GM18909 (cell line): ENCODE measurements around the gene ERC2.

Experiments
- ATAC-seq: cut with Tn5 transposase; IDR thresholded peaks from one replicate; pipeline ENCODE4 v1.9.1; 2021; ENCODE audit warnings: mild to moderate bottlenecking; ENCODE audit not compliant: unreplicated experiment, poor library complexity

ERC2 gene

DNA sequence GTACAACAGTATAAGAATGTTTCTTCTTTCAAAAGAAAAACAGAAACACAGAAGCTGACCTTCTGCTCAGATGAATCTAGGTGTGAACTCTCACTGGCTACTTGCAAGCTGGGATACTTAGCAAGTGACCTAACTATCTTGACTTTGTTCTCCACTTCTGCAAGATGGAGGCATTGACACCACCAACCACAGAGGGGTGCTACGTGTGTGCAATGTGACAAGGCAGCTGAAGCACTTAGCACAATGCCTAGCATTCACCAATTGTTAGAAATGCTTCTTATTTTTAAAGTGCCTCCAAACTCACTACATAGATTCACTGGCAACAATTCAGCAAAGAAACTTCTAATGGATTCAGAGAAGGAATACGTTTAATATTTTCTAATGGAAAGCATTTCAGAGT lies 649.8 kb downstream of the ERC2 start:
- no peak for ATAC-seq

DNA sequence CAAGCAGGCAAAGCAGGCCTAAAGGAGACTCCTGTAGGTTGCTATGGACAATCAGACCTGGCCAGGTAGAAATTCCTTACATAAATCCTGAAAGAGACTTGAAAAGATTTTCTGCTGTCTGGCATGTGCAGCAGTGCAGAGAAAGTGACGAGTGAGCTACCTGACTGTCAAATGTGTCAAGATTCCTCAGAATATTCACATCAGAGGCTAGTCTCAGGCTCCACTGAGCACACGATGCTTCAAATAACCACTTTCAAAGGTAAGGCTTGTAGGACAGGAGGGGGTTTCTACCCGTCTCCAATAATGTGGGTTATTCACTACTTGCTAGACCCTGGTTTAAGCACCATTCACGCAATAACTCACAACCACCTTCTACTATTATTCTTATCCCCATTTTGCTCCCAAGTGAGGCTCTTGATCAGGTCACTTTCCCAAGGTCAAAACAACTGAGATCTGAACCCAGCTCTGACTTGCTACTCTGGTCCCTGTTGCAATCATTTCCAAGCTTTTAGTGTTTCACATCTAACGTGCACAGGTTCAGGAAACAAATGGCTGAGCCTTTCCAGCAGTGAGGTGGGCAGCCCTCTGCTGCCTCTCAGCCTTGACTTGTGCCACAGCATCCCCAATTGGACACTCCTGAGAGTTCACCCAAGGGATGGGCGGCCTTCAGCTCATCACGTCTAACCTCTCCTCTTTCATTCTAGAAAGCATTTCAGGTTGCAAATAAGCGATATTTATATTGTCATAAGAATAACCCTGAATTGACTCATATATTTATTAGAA lies 651.3 kb downstream of the ERC2 start:
- no peak for ATAC-seq

DNA sequence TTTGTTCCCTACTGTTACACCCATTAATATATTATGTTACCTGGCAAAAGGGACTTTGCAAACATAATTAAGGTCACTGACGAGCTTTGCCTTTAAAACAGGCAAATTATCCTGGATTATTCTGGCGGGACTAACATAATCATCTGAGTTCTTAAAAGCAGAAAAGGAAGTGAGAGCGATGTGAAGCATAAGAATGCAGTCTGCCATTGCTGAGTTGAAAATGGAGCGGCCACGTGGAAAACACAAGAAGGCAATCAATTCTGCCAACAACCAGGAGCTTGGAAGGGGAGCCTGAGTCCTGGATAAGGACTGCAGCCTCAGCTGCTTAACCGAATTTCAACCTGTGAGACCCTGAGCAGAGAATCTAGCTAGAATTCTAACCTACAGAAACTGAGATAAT lies 653.0 kb downstream of the ERC2 start:
- no peak for ATAC-seq

DNA sequence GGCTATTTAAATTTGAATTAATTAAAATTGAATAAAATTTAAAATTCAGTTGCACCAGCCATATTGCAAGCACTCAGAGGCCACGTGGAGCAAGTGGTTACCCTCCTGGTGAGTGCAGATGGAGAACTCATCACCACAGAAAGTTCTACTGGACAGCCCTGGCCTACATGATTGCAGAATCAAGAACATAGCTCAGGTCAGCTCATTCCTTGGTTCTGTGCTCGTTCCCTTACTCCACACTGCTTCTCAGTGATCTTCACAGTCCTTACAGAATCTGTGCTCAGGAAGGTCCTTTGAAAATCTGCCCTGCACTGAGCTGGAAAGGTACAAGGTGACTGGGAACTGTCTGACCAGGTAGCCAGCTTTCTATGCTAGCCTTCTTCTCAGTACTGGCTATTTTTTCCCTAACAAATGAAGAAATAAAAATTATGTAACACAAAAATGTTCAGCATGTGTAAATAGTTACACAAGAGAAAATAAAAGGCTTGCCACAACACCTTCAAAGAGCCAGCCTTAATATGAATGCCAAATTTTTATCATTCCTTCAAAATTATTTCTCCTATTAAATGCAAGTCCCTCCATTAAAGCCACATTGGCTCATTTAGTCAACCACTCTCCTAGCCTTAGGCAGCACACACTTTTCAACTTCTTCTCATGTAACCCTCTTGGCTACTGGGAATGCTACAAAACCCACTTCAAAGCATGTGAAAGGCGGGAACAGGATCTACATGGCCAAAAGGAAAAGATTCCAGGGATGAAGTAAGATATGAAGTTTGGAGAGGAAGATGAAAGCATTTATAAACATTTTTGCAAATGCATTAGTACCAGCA lies 654.8 kb downstream of the ERC2 start:
- no peak for ATAC-seq

DNA sequence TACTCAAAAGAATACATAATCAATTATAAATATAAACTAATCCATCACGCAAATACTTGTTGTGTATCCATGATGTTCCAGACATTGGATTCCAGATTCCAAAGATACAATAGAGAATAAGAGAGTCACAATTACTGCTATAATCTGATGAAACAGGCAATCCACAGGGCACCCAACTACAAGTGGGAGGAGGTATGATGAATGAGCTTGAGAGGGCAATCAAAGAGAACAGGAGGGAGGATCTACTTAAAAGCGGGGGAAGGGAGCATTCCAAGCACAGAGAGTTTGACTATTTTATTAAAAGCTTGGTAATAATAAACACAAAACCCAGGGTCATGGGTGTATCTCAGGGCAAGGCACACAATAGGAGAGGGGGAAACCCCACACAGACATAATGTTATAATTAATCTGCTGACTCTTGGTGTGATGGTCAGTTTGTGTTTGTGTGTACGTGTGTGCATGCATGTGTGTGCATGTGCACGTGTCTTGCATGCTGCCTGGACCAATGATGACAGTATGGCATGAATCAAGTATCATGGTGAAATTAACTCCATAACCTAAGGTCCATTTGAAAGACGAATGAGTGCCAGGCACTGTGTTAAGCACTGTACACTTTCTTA lies 655.8 kb downstream of the ERC2 start:
- ATAC-seq: no peak

DNA sequence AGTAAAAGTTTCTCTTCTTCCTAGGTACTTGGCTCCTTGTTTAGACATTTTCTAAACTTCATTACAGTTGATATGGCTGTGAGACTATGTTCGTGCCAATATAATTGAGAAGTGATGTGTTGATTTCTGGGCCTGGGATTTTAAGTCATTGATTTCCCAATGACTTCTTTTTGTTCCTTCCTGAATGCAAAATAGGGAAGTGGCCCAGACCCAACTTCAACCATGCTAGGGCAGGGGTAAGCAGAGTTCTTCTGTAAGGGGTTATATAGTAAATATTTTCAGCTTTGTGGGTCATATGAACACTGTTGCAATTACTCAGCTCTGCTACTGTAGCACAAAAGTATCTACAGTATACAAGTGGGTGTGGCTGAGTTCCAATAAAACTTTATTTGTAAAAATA lies 661.1 kb downstream of the ERC2 start:
- ATAC-seq: no peak

DNA sequence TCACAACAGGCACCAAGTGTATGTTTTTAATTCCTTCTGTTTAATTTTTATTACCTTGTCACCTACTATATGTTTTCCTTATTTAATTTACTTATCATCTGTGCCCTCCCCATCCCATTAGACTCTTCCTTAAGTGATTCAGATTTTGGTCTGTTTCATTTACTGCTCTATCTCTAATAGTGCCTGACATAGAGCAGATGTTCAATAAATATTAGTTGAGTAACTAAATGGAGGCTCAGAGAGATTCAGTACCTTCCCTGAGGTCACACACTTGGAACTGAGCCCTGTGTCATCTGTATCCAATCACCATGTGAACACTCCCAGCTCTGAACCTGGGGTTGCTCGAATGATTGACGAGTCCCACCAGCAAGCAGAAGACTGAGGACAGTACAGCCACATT lies 663.1 kb downstream of the ERC2 start:
- ATAC-seq: no peak

DNA sequence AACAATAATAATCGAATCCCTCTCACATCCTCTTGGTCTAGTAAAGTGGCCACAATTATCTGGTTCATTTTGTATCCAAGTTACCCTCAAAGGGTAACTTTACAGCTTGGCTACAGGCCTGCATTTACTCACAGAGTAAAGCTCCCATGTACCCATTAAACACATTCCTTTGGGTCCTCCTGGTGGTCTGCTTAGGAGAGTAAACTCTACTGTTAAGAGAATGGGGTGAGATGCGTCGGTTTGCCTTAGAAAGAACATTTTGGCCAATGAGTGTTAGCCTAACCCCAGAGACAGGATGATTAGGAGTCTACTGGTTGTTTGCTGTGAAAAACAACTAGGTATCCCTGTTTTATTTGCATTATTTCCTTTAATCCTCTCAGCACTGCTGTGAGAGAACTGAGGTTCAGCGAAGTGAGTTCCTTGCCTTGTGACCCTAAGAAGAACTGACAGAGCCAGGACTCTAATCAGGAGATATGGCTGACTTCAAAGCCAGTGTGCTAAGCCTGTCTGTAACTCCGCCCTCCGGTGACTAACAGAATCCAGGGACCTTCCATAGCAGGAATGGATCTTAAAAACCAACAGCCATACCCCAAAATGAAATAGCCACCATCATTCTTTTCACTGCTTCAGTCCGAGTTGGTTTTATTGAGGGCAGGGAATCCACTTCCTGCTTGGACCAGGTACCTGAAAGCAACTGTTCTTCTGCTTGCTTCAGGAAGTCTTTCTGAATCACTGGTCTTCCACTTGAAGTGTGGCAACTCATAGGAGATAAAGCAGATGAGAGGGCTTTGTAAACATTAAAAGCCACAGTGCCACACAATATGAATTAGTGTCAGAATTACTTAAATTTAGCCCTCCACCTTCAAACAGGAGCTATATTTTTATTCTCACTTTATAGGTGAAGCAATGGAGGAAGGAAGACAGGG lies 663.8 kb downstream of the ERC2 start:
- ATAC-seq: no peak

DNA sequence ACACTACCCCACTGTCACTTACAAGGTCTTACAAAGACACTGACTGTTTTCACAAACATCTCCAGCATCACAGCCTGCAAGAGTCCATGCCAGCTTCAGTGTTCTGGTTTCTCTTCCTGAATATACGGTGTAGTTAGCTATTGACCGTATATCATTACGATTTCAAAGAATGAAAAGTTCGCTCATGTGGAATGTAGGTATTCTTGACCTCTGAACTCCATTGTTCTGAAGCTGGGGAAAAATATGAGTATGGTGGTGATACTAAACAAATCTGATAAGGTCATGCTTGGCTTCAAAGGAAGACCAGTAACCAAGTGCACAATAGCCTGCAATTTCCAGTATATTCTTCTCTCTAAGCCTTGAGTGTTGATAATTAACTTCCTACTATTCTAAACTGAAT lies 665.5 kb downstream of the ERC2 start:
- ATAC-seq: no peak

DNA sequence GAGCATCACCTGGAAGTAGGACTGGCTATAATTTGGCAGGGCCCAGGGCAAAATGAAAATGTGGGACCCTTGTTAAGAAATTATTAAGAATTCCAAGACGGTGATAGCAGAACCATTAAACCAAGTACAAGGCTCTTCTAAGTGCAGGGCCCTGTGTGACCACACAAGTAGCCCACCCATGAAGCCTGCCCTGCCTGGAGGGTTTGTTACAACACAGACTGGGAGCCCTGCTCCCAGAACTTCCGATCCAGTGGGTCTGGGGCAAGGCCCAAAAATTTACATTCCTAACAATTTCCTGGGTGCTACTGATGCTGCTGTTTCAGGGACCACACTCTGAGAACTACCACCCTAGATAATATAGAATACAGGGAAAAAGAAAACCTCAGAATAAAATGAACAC lies 666.6 kb downstream of the ERC2 start:
- no peak for ATAC-seq

DNA sequence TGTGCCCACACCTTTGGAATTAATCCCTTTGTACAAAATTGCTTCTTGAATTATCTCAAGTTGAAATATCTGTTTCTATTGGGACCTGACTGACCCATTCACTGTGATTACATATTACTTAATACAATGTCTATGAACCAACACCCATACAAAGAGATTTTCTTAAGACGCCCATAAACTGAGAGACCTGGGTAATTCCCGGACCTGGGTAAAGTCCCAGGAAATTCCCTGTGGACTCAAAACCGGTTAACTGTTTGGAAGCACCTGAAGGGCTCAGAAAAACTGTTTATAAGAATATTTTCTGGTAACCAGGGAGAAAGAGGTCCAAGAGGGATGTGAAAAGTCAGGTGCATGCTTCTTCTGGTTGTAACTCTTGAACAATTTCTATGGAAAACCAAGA lies 667.2 kb downstream of the ERC2 start:
- no peak for ATAC-seq

DNA sequence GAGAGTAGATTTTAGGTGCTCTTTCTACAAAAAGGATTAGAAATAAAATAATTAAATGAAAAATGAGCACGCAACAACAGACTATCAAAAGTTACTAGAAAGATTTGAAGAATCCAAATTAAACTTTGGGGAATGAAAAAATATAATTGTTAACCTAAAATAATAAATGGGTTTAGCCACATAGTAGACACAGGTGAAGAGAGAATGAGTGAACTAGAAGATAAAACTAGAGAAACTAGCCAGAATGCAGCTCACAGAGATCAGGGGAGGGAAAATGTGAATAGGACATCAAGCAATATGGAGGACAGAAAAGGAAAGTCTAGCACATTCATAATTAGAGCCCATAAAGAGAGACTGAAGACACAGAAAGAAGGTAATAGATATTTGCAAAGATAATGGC lies 670.5 kb downstream of the ERC2 start:
- ATAC-seq: no peak

DNA sequence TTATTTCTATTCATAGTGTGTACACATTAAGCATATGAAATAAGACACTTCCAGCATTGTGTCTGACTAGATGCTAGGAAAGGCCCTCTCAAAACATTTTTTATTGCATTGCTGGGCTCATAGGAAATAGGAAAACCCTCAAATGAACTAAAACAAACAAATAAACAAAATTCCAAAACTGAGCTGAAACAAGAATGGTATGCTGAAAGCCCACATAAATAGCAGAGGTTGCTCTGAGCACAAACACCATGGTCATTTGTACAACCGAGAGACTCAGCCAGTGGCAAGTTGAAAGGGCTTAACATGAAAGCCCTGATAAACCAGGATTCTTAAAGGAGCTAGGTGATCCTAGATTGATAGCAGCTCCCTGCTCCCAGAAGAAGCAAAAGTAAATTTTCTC lies 671.2 kb downstream of the ERC2 start:
- ATAC-seq: no peak

DNA sequence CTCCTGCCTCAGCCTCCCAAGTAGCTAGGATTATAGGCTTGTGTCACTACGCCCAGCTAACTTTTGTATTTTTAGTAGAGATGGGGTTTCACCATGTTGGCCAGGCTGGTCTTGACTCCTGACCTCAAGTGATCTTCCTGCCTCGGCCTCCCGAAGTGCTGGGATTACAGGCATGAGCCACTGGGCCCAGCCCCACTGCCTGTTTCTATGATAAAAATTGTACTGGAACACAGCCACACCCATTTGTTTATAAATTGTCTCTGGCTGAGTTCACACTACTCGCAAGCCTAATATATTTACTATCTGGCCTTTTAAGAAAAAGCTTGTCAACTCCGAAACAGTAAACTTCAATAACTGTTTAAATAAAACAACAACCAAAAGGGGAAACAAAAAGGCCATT lies 671.7 kb downstream of the ERC2 start:
- no peak for ATAC-seq

DNA sequence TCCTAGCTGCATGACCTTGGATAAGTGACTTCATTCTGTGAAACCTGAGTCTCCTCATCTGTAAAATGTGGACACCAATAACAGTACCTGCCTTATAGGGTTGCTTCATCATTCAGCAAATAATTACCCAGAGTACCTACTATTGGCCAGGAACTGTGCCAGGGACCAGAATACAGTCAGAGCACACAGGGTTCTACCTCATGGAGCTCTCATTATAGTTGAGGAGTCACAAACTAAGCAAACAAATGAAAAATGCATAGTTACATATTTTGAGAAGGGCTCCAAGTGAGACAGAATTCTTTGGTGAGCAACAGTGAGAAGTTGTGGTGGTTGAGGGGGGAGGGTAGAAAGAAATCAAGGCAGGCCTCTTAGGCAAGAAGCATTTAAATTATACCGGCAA lies 672.5 kb downstream of the ERC2 start:
- no peak for ATAC-seq

DNA sequence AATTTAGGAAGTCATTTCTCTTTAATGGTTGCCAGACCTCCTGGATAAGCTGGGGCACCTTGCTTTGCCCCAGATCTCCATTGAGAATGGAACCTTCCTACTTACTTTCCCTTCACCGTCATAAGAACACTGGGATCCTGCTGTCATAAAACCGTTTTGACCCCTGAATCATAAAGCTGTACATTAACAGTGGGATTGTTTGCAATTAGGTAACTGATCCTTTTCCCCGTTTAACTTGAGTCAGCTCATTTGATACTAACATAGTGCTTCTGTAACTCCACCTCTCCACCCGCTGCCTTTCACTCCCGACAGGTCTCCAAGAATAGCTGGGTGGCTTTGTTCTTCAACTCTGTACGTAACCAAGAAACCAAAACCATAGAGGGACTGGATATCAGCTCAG lies 673.0 kb downstream of the ERC2 start:
- ATAC-seq: no peak

DNA sequence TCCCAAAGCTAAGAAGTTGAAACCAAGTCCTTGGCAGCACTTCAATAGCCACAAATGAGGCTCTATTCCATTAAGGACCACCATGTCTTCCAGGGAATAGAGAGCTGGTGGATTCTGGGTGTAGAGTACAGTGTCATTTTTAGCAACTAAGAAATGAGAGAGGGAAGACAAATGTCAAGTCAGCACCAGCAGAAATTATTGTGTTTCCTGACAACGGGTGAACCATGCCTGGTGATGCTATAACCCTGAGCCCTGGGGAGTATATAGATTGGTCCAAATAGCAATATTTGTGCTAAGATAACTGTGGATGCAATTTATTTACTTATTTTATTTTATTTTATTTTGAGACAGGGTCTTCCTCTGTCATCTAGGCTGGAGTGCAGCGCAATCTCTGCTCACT lies 675.5 kb downstream of the ERC2 start:
- ATAC-seq: no peak

DNA sequence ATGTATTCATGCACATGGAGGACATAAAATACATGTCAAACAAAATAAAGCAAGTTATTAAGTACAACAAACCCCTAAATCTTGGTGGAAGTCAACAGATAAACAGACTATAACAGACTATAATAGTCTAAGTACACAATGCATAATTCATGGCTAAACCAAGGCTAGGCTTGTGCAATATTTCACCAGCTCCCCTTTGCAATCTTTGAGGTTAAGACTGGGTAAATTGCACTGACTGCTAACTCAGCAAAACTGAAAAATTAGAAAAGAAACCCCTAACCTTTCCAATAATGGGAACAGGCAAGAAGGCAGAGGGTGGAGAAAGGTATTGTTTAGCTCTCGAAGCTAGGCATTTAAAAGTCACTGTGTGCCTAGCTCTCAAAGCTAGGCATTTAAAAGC lies 676.3 kb downstream of the ERC2 start:
- ATAC-seq: no peak

DNA sequence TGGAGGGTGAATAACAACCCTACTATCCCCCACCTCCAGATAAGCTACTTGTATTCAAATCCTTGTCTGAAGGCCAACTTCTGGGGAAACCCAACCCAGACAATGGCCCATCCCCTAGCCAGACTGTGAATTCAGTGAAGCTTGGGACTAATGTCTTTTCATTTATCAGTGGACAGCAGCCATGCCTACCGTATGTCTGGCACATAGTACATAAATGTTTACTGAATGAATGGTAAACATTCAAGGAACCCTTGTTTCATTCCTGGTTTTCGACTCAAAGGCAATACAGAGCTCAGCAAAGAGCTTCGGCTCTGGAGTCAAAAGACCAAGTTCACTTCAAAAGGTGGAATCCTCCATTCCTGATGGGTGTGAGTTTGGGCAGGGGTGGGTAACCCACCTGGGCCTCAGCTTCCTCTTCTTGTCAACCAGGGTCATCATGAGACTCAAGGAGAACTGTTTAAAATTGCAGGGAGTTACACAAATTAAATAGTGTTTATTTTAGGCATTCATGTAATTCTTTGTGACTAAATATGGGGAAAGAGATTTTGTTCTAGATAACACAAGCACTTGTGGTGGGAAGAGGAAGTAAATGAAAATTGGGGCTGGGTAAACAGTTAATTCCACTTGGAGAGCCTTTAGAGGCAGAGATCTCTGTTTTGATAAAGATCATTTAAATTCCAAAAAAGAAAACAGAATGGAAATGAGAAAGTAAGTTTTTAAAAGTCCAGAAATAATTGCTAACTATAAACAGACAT lies 677.5 kb downstream of the ERC2 start:
- no peak for ATAC-seq

DNA sequence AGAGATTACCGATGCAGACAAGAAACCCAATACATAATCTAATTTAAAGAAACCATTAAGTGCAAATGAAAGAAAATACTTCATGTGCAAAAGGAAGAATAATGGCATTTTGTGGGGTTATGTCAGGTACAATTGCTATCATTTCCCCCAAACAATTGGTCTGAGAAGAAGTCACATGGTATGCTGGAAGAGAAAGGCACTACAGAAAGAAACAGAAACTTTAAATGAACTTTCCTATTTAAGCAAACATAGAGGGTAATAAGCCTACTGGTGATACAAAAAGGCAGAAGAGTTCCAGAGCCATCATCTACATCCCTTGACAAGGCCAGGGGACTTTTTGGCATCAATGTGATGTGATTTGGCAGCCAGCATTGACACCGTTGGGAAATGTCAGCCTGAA lies 678.8 kb downstream of the ERC2 start:
- ATAC-seq: no peak
